ENCODE results near the gene STXBP2. TPM values are rescaled to one million over a fixed set of nuclear protein-coding genes. Genes with fewer than 3 reads are reported as not detected.

Gene STXBP2
- total RNA-seq, 1 experiment from 2014 or later = 94.4 TPM

- ChIA-PET POLR2A (no interaction called here), CTCF (interaction anchor here (0.9 kb wide), 1 partner anchor 56 kb away, joined by 3 read pairs; no protein-coding TSS in a partner anchor)
- Mint-ChIP-seq H3K27ac (ENCODE audit: low read depth, unreplicated experiment) (no peak overlapping the region), H3K4me3 (ENCODE audit: unreplicated experiment) (no peak overlapping the region), H3K9me3 (ENCODE audit: unreplicated experiment) (no peaks in the 10 kb centered on the region), H3K27me3 (ENCODE audit: insufficient read depth, unreplicated experiment) (no peaks in the 10 kb centered on the region), H3K4me1 (ENCODE audit: insufficient read depth, unreplicated experiment) (peaks cover 12% of the 10 kb centered on the region), H3K36me3 (ENCODE audit: insufficient read depth, unreplicated experiment) (peaks cover 61% of the 10 kb centered on the region)
- TF ChIP-seq CTCF (IDR thresholded peaks at IDR 0.05; ENCODE audit: unreplicated experiment) = no peak
- intact Hi-C loops (cut with micrococcal nuclease) = no loop called here
- no TSS peak for BruUV-seq (replicated peaks)
- no peak for DNase-seq (ENCODE audit: unreplicated experiment)
Observed at GRCh38 chr19:7623725-7624603, 12.9 kb upstream of the STXBP2 start.

GRCh38 chr19:7624810-7625209 lies 12.1 kb upstream of the STXBP2 start:
- CTCF ChIA-PET = interaction anchor here (0.5 kb wide), 1 partner anchor 1856 kb away, joined by 3 read pairs; no protein-coding TSS in a partner anchor
- H3K4me1 Mint-ChIP-seq (ENCODE audit: insufficient read depth, unreplicated experiment) = peaks cover 18% of the 10 kb centered on the region
- BruUV-seq (replicated peaks) = no TSS peak
- H3K4me3 Mint-ChIP-seq (ENCODE audit: unreplicated experiment) = no peak overlapping the region
- no peaks in the 10 kb centered on the region for H3K9me3 Mint-ChIP-seq (ENCODE audit: unreplicated experiment)
- TF ChIP-seq CTCF (IDR thresholded peaks at IDR 0.05; ENCODE audit: unreplicated experiment) = no peak
- POLR2A ChIA-PET = no interaction called here
- H3K36me3 Mint-ChIP-seq (ENCODE audit: insufficient read depth, unreplicated experiment) = peaks cover 61% of the 10 kb centered on the region
- no peak overlapping the region for H3K27ac Mint-ChIP-seq (ENCODE audit: low read depth, unreplicated experiment)
- intact Hi-C loops (cut with micrococcal nuclease) = no loop called here
- no peaks in the 10 kb centered on the region for H3K27me3 Mint-ChIP-seq (ENCODE audit: insufficient read depth, unreplicated experiment)
- DNase-seq (ENCODE audit: unreplicated experiment) = no peak

GRCh38 chr19:7625763-7626372 lies 11.0 kb upstream of the STXBP2 start:
- DNase-seq (ENCODE audit: unreplicated experiment) = no peak
- H3K36me3 Mint-ChIP-seq (ENCODE audit: insufficient read depth, unreplicated experiment) = peaks cover 52% of the 10 kb centered on the region
- ChIA-PET POLR2A (interaction anchor here (1.3 kb wide), 1 partner anchor 10 kb away, joined by 3 read pairs; no protein-coding TSS in a partner anchor), CTCF (interaction anchor here (0.5 to 1.2 kb wide), 2 partner anchors 33 to 57 kb away, joined by 3 to 6 read pairs; no protein-coding TSS in a partner anchor)
- BruUV-seq (replicated peaks) = no TSS peak
- H3K9me3 Mint-ChIP-seq (ENCODE audit: unreplicated experiment) = no peaks in the 10 kb centered on the region
- no peaks in the 10 kb centered on the region for H3K27me3 Mint-ChIP-seq (ENCODE audit: insufficient read depth, unreplicated experiment)
- intact Hi-C loops (cut with micrococcal nuclease) = no loop called here
- H3K4me1 Mint-ChIP-seq (ENCODE audit: insufficient read depth, unreplicated experiment) = peaks cover 23% of the 10 kb centered on the region
- H3K4me3 Mint-ChIP-seq (ENCODE audit: unreplicated experiment) = no peak overlapping the region
- H3K27ac Mint-ChIP-seq (ENCODE audit: low read depth, unreplicated experiment) = no peak overlapping the region
- no peak for TF ChIP-seq CTCF (IDR thresholded peaks at IDR 0.05; ENCODE audit: unreplicated experiment)

GRCh38 chr19:7627166-7627565 lies 9.7 kb upstream of the STXBP2 start:
- Mint-ChIP-seq H3K27ac (ENCODE audit: low read depth, unreplicated experiment) (no peak overlapping the region), H3K4me1 (ENCODE audit: insufficient read depth, unreplicated experiment) (peaks cover 23% of the 10 kb centered on the region), H3K36me3 (ENCODE audit: insufficient read depth, unreplicated experiment) (peaks cover 47% of the 10 kb centered on the region), H3K9me3 (ENCODE audit: unreplicated experiment) (no peaks in the 10 kb centered on the region), H3K4me3 (ENCODE audit: unreplicated experiment) (peak overlapping the region; percentile 95), H3K27me3 (ENCODE audit: insufficient read depth, unreplicated experiment) (no peaks in the 10 kb centered on the region)
- ChIA-PET POLR2A (interaction anchor here (0.7 to 1.3 kb wide), 4 partner anchors 8 to 27 kb away, joined by 3 to 6 read pairs (median 3); no protein-coding TSS in a partner anchor), CTCF (interaction anchor here (0.9 to 1.2 kb wide), 2 partner anchors 58 to 272 kb away, joined by 5 to 6 read pairs; no protein-coding TSS in a partner anchor)
- no TSS peak for BruUV-seq (replicated peaks)
- TF ChIP-seq CTCF (IDR thresholded peaks at IDR 0.05; ENCODE audit: unreplicated experiment) = no peak
- intact Hi-C loops (cut with micrococcal nuclease) = no loop called here
- DNase-seq (ENCODE audit: unreplicated experiment) = no peak

Measured in MCF 10A (cell line).